Activated CD8-positive, alpha-beta memory T cell treated with anti-CD3 and anti-CD28 coated beads, Interleukin-2, amount 50 U/mL, for 1 hour (primary cell): ENCODE measurements around the gene CXCL3.

Experiments used
- DNase-seq: peaks from one replicate; pipeline ENCODE4 v3.0.0-alpha.2; 2020; ENCODE audit errors: extremely low read depth

CXCL3 gene

GRCh38 chr4:74055498-74055897, 17.0 kb upstream of the CXCL3 start:
- no peak for DNase-seq

- DNase-seq = no peak
These were observed 16.6 kb upstream of the CXCL3 start for GRCh38 chr4:74055096-74055495.

- no peak for DNase-seq
These were observed 16.1 kb upstream of the CXCL3 start for GRCh38 chr4:74054483-74055047.

GRCh38 chr4:74047152-74047551, 8.7 kb upstream of the CXCL3 start:
- DNase-seq = no peak

- no peak for DNase-seq
These were observed 7.3 kb upstream of the CXCL3 start for GRCh38 chr4:74045772-74046171.

- DNase-seq = no peak
These were observed 6.8 kb upstream of the CXCL3 start for GRCh38 chr4:74045247-74045646.

- no peak for DNase-seq
These were observed 6.2 kb upstream of the CXCL3 start for GRCh38 chr4:74044677-74045076.

- DNase-seq = no peak
These were observed 4.2 kb upstream of the CXCL3 start for GRCh38 chr4:74042681-74043080.

GRCh38 chr4:74041418-74041817, 2.9 kb upstream of the CXCL3 start:
- DNase-seq = no peak

GRCh38 chr4:74039315-74039763, 850 bp upstream of the CXCL3 start:
- DNase-seq = no peak

- no peak for DNase-seq
These were observed 434 bp downstream of the CXCL3 start for GRCh38 chr4:74038086-74038424.

GRCh38 chr4:74037076-74037955, 1.2 kb downstream of the CXCL3 start:
- DNase-seq = no peak

GRCh38 chr4:74033739-74034138, 4.8 kb downstream of the CXCL3 start:
- no peak for DNase-seq

- no peak for DNase-seq
These were observed 6.4 kb downstream of the CXCL3 start for GRCh38 chr4:74032064-74032463.

- no peak for DNase-seq
These were observed 6.9 kb downstream of the CXCL3 start for GRCh38 chr4:74031576-74031975.

- no peak for DNase-seq
These were observed 8.2 kb downstream of the CXCL3 start for GRCh38 chr4:74030285-74030684.

GRCh38 chr4:74028504-74028903, 10.0 kb downstream of the CXCL3 start:
- DNase-seq = no peak

- no peak for DNase-seq
These were observed 14.8 kb downstream of the CXCL3 start for GRCh38 chr4:74023709-74024108.

- DNase-seq = no peak
These were observed 16.9 kb downstream of the CXCL3 start for GRCh38 chr4:74021601-74022000.

- DNase-seq = no peak
These were observed 19.7 kb downstream of the CXCL3 start for GRCh38 chr4:74018771-74019170.

- DNase-seq = no peak
These were observed 20.4 kb downstream of the CXCL3 start for GRCh38 chr4:74018116-74018515.

GRCh38 chr4:74016068-74016467, 22.4 kb downstream of the CXCL3 start:
- DNase-seq = no peak

- no peak for DNase-seq
These were observed 23.2 kb downstream of the CXCL3 start for GRCh38 chr4:74015126-74015780.
